ENCODE measurements around the gene VPS26C. TPM values are rescaled to one million over a fixed set of nuclear protein-coding genes. Genes with fewer than 3 reads are reported as not detected.

The VPS26C gene
- total RNA-seq, 1 donor from 2014 or later, result 44.3 TPM

- H3K27me3 Mint-ChIP-seq (ENCODE audit: low read depth), result no peaks in the 10 kb centered on the region
- no peak for TF ChIP-seq CTCF (IDR thresholded peaks at IDR 0.05)
- H3K4me1 Mint-ChIP-seq (ENCODE audit: low read depth), result peaks cover 35% of the 10 kb centered on the region
- no peak for DNase-seq (ENCODE audit: low spot score)
- no peaks in the 10 kb centered on the region for H3K36me3 Mint-ChIP-seq (ENCODE audit: low read depth)
- H3K27ac Mint-ChIP-seq (ENCODE audit: unreplicated experiment), result no peak overlapping the region
- H3K9me3 Mint-ChIP-seq (ENCODE audit: low read depth), result no peaks in the 10 kb centered on the region
- no peak overlapping the region for H3K4me3 Mint-ChIP-seq (ENCODE audit: unreplicated experiment)
These were observed 15.9 kb downstream of the VPS26C start for GRCh38 chr21:37251294-37251634.

DNA sequence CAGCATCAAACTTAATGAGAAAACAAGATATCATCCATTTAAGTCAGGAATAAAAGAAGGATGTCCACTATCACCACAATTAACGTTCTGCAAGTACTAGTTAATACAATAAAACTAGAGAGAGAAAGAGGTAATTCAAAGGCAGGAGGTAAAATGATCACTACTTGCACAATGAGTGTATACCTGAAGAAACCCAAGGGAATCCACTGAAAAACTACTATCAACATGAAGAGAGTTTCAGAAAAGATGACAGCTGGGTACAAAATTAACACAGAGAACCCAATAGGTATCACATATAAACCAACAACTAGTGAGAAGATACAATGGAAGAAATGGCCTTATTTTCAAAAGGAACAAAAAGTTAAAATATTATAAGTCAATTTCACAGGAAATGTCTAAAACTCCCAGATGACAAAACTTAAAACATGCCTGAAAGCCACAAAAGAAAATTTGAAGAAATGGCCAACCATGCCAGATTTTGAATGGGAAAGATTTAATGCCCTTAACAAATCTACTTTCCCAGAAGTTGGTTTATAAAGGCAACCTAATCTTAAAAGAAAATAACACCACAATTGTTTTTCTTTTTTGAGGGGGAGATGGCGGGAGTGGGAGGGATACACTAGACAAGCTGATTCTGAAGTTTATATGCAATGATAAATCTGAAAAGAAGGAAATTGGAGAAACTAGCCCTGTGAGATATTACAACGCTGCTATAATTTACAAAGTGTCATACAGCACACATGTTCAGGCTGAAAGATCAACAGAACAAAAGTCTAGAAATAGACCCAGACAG, 17.8 kb downstream of the VPS26C start:
- H3K9me3 Mint-ChIP-seq (ENCODE audit: low read depth), result no peaks in the 10 kb centered on the region
- DNase-seq (ENCODE audit: low spot score), result no peak
- no peak for TF ChIP-seq CTCF (IDR thresholded peaks at IDR 0.05)
- H3K36me3 Mint-ChIP-seq (ENCODE audit: low read depth), result no peaks in the 10 kb centered on the region
- H3K27me3 Mint-ChIP-seq (ENCODE audit: low read depth), result no peaks in the 10 kb centered on the region
- no peak overlapping the region for H3K4me3 Mint-ChIP-seq (ENCODE audit: unreplicated experiment)
- peak overlapping the region; percentile 42 for H3K27ac Mint-ChIP-seq (ENCODE audit: unreplicated experiment)
- H3K4me1 Mint-ChIP-seq (ENCODE audit: low read depth), result peaks cover 52% of the 10 kb centered on the region

GRCh38 chr21:37248298-37248697, 18.8 kb downstream of the VPS26C start:
- Mint-ChIP-seq H3K4me1 (ENCODE audit: low read depth) (peaks cover 50% of the 10 kb centered on the region), H3K27me3 (ENCODE audit: low read depth) (no peaks in the 10 kb centered on the region), H3K4me3 (ENCODE audit: unreplicated experiment) (no peak overlapping the region), H3K27ac (ENCODE audit: unreplicated experiment) (peak overlapping the region; percentile 78), H3K9me3 (ENCODE audit: low read depth) (no peaks in the 10 kb centered on the region), H3K36me3 (ENCODE audit: low read depth) (no peaks in the 10 kb centered on the region)
- TF ChIP-seq CTCF (IDR thresholded peaks at IDR 0.05), result no peak
- no peak for DNase-seq (ENCODE audit: low spot score)

DNA sequence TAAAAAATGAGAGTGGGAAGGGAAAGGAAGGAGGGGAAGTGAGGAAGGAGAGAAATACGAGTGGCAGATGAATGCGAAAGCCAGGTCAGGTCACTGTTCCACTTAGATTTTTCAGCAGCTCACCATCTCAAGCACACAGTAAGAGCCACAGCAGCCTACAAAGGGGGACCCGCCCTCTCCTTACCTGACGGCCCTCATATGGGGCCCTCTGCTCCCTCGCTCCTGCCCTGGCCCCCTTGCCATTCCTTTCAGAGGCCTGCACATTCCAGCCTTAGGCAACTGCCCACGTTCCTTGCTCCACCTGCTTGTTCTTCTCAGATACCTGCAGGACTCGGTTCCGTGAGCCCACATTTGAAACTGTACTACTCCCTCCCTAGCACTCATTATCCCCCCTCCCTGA, 22.0 kb downstream of the VPS26C start:
- H3K27me3 Mint-ChIP-seq (ENCODE audit: low read depth), result no peaks in the 10 kb centered on the region
- H3K4me3 Mint-ChIP-seq (ENCODE audit: unreplicated experiment), result no peak overlapping the region
- H3K27ac Mint-ChIP-seq (ENCODE audit: unreplicated experiment), result no peak overlapping the region

DNA sequence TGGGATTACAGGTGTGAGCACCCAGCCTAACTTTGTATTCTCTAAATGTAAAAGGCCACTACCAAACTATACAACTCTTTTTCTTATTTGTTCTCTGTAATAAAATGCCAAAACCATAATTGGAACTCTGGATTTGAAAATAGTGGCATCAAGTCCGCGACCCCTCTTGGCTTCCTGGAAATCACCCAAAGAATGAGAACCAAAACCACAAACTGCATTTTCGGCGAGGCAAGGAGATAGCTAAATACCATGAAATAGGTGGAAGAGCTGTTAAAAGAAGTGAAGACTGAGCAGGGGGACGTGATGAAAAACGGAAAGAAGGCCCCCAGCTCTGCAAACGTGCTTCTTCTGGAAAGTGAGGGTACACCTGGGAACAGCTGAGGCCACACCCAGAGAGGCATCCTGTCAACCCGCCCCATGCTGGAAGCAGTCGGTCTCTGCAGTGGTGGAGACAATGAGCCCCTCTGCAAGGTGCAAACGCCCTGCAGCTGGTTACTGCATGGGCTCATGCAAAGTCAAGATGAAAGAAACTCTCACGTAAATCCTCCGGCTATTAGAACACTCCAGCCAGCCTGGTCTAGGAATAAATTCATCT, 22.5 kb downstream of the VPS26C start:
- Mint-ChIP-seq H3K27me3 (ENCODE audit: low read depth) (no peaks in the 10 kb centered on the region), H3K4me3 (ENCODE audit: unreplicated experiment) (no peak overlapping the region), H3K9me3 (ENCODE audit: low read depth) (no peaks in the 10 kb centered on the region), H3K27ac (ENCODE audit: unreplicated experiment) (no peak overlapping the region), H3K4me1 (ENCODE audit: low read depth) (peaks cover 54% of the 10 kb centered on the region), H3K36me3 (ENCODE audit: low read depth) (peaks cover 5% of the 10 kb centered on the region)
- no peak for DNase-seq (ENCODE audit: low spot score)
- TF ChIP-seq CTCF (IDR thresholded peaks at IDR 0.05), result no peak

More for the DNA sequence above, 22.0 kb downstream of the VPS26C start:
- H3K36me3 Mint-ChIP-seq (ENCODE audit: low read depth), result peaks cover 5% of the 10 kb centered on the region
- H3K9me3 Mint-ChIP-seq (ENCODE audit: low read depth), result no peaks in the 10 kb centered on the region
- no peak for TF ChIP-seq CTCF (IDR thresholded peaks at IDR 0.05)
- no peak for DNase-seq (ENCODE audit: low spot score)
- H3K4me1 Mint-ChIP-seq (ENCODE audit: low read depth), result peaks cover 58% of the 10 kb centered on the region

Data from chondrocyte (in vitro differentiated cells).